HG03097 (cell line): ENCODE measurements around the gene EIF5A.

ENCODE experiments used
- ATAC-seq: cut with Tn5 transposase; IDR thresholded peaks from one replicate; pipeline ENCODE4 v1.9.1; 2021; ENCODE audit not compliant: unreplicated experiment, low FRiP score

Gene EIF5A

GRCh38 chr17:7352910-7353635 is 45.6 kb downstream of the EIF5A start:
- ATAC-seq, result no peak

DNA sequence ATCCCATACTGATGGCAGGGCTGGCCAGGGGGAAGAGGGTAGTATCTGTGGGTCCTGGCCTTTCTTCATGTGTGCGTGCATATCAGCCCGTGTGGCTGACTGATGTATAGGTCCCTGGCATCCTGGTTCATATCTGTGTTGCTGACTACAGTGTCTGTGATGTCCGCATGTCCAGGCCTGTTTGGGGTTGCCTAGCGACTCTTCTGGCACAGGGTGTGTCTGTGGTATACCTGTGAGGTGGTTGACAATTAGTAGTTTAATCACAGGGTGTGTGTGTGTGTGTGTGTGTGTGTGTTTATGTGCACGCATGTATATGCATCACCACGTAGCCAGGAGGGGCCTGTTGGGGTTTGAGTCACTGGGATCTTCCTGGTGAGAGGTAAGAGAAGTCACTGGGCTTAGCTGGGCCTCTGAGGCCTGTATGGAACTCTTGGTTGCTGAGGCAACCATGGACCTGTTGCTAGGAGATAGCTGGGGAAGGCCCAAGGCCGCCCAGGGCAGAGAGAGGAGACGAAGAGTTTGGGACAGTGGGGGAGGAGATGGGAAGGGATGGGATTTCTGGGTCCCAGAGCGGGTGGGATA is 46.9 kb downstream of the EIF5A start:
- ATAC-seq, result no peak

DNA sequence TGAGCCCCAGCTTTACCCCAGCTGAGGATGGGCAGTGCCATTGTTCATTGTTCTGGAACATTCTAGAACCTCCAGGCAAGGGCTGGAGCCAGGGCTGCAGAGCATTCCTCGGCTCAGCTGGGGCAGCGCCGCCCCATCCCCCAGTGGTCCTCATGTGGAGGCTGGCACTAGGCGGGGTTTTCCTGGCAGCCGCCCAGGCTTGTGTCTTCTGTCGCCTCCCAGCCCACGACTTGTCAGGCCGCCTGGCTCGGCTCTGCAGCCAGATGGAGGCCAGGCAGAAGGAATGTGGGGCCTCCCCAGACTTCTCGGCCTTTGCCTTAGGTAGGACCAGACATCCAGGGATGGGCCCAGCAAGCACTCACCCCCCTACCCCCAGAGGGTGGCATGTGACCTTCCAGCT is 47.6 kb downstream of the EIF5A start, which contains the start of gene TMEM95:
TSS of gene TMEM95 (plus strand) at position 104 of the 400 bp plus-strand sequence. CDS start at position 153, 49 bp downstream.
- ATAC-seq, result no peak

- ATAC-seq, result no peak
These were observed 48.1 kb downstream of the EIF5A start for GRCh38 chr17:7355573-7355972.

DNA sequence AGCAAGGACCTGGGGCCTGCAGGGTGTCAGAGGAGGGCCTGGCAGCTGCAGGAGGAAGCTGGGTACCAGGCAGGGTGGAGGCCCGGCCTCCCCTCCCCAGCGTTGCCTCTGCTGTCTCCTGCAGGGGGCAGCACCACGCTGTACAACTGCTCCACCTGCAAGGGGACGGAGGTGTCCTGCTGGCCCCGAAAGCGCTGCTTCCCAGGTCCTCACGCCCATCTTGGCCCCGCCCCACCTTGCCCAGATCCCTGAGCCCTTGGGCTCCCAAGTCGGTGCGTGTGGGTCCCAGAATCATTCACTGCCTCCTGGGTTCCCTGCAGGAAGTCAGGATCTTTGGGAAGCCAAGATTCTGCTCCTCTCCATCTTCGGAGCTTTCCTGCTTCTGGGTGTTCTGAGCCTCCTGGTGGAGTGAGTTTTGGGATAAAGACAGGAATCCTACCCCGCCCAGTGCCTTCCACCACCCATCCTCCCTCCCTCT is 48.7 kb downstream of the EIF5A start:
- ATAC-seq, result no peak

- ATAC-seq, result no peak
These were observed 49.3 kb downstream of the EIF5A start for GRCh38 chr17:7356756-7357155.

DNA sequence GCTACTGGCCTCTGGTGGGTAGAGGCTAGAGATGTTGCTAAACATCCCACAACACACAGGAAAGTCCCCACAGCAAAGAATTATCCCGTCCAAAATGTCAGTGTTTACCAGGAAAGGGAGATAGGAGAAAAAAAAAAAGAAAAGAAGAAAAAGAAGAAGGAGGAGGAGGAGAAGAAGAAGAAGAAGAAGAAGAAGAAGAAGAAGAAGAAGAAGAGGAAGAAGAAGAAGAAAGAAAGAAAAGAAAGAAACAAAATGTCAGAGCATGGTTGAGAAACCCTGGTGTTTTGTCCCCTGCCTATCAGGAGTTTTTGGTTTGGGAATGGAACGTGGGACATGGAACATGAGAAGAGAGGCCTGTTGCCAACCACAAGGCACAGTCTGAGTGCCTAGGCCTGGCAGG is 50.0 kb downstream of the EIF5A start:
- no peak for ATAC-seq

- no peak for ATAC-seq
These were observed 54.5 kb downstream of the EIF5A start for GRCh38 chr17:7361906-7362305.
